ENCODE results near the gene KLHL17.
A peak's percentile ranks its signal among the peaks of the same experiment; 100 is the strongest.

Gene KLHL17

GRCh38 chr1:960363-961131 is at the start of gene KLHL17:
Gene KLHL17, plus strand, starts transcription at chr1:960584. Its CDS starts 110 bp downstream, at chr1:960694.
- peak; percentile 58 to 96 (median 82) for DNase-seq

GRCh38 chr1:910881-911721 is 49.3 kb upstream of the KLHL17 start:
- peak in 7 of 10 donors; percentile 1 to 61 (median 5) for DNase-seq
- intact Hi-C loops (cut with DNase I): no loop called here

More at GRCh38 chr1:960363-961131, at the start of gene KLHL17:
- intact Hi-C loops (cut with DNase I): no loop called here

GRCh38 chr1:911875-912739 is 48.3 kb upstream of the KLHL17 start:
- intact Hi-C loops (cut with DNase I): no loop called here
- DNase-seq: peak in 5 of 10 donors; percentile 1 to 73 (median 21)

- peak in 7 of 10 donors; percentile 2 to 73 (median 10) for DNase-seq
- intact Hi-C loops (cut with DNase I): no loop called here
These were observed 47.6 kb upstream of the KLHL17 start for GRCh38 chr1:912740-913301.

- peak in 7 of 10 donors; percentile 3 to 81 (median 14) for DNase-seq
- intact Hi-C loops (cut with DNase I): no loop called here
These were observed 46.8 kb upstream of the KLHL17 start for GRCh38 chr1:913491-914130.

GRCh38 chr1:914131-914890 is 46.1 kb upstream of the KLHL17 start:
- intact Hi-C loops (cut with DNase I): no loop called here

GRCh38 chr1:914891-915280 is 45.5 kb upstream of the KLHL17 start:
- DNase-seq: peak in 4 of 10 donors; percentile 9 to 58 (median 40)
- intact Hi-C loops (cut with DNase I): no loop called here

More at GRCh38 chr1:914131-914890, 46.1 kb upstream of the KLHL17 start:
- DNase-seq: peak in 4 of 10 donors; percentile 3 to 71 (median 41)

- DNase-seq: peak in 5 of 10 donors; percentile 2 to 81 (median 50)
- intact Hi-C loops (cut with DNase I): no loop called here
These were observed 44.9 kb upstream of the KLHL17 start for GRCh38 chr1:915295-916172.

GRCh38 chr1:916173-917075 is 44.0 kb upstream of the KLHL17 start:
- intact Hi-C loops (cut with DNase I): no loop called here
- peak in 4 of 10 donors; percentile 4 to 79 (median 45) for DNase-seq

- DNase-seq: peak in 3 of 10 donors; percentile 28 to 70 (median 58)
- intact Hi-C loops (cut with DNase I): no loop called here
These were observed 43.3 kb upstream of the KLHL17 start for GRCh38 chr1:917076-917459.

- intact Hi-C loops (cut with DNase I): no loop called here
These were observed 42.8 kb upstream of the KLHL17 start for GRCh38 chr1:917466-918091.

GRCh38 chr1:918353-918752 is 42.0 kb upstream of the KLHL17 start:
- DNase-seq: peak in 3 of 10 donors; percentile 54 to 76 (median 75)
- intact Hi-C loops (cut with DNase I): no loop called here

More at GRCh38 chr1:917466-918091, 42.8 kb upstream of the KLHL17 start:
- DNase-seq: peak in 3 of 10 donors; percentile 27 to 68 (median 54)

- intact Hi-C loops (cut with DNase I): no loop called here
These were observed 41.5 kb upstream of the KLHL17 start for GRCh38 chr1:918843-919242.

GRCh38 chr1:919271-919872 is 41.0 kb upstream of the KLHL17 start:
- peak in 2 of 10 donors; percentile 64 to 79 for DNase-seq
- intact Hi-C loops (cut with DNase I): no loop called here

More at GRCh38 chr1:918843-919242, 41.5 kb upstream of the KLHL17 start:
- no peak for DNase-seq

- peak in 1 of 10 donors; percentile 69 for DNase-seq
- intact Hi-C loops (cut with DNase I): no loop called here
These were observed 40.4 kb upstream of the KLHL17 start for GRCh38 chr1:920010-920409.

- intact Hi-C loops (cut with DNase I): no loop called here
- peak in 1 of 10 donors; percentile 52 for DNase-seq
These were observed 39.9 kb upstream of the KLHL17 start for GRCh38 chr1:920521-920920.
